Astrocyte (in vitro differentiated cells and primary cell): Measurements from ENCODE around the gene BCKDHB.

Source experiments
- EZH2 ChIP-seq: IDR thresholded peaks from 2 replicates; pipeline ENCODE4 v1.6.1; 2012; ENCODE audit warnings: mild to moderate bottlenecking, low read length, inconsistent platforms; ENCODE audit not compliant: insufficient read depth
- TF ChIP-seq, protein P1 (sequence below): IDR thresholded peaks from 2 replicates; pipeline ENCODE4 v1.5.1; 2011; ENCODE audit warnings: low read depth, mild to moderate bottlenecking, inconsistent platforms, low read length, moderate library complexity; ENCODE audit not compliant: insufficient read depth

DNA sequence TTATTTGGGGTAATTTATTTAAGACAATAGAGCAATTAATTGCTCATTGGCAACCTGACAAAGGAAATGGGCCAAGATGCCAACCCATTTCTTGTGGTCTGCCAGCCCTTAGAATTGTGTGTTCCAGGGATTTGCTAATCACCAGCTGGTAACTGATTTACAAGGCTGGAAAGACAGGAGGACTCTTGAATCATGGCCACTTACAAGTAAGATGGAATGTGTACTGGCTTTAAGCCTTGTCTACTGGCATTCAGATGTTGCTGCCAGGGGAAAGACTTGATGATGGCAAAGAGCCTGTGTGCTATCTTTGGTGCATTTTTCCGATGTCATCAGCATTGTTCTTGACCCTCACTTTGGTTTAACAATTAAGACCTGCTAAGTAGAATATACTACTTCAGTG lies 91.0 kb downstream of the BCKDHB start:
- TF ChIP-seq, protein P1, sequence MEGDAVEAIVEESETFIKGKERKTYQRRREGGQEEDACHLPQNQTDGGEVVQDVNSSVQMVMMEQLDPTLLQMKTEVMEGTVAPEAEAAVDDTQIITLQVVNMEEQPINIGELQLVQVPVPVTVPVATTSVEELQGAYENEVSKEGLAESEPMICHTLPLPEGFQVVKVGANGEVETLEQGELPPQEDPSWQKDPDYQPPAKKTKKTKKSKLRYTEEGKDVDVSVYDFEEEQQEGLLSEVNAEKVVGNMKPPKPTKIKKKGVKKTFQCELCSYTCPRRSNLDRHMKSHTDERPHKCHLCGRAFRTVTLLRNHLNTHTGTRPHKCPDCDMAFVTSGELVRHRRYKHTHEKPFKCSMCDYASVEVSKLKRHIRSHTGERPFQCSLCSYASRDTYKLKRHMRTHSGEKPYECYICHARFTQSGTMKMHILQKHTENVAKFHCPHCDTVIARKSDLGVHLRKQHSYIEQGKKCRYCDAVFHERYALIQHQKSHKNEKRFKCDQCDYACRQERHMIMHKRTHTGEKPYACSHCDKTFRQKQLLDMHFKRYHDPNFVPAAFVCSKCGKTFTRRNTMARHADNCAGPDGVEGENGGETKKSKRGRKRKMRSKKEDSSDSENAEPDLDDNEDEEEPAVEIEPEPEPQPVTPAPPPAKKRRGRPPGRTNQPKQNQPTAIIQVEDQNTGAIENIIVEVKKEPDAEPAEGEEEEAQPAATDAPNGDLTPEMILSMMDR: no peak
- no peak for TF ChIP-seq EZH2
